UCSD-AML1 (cell line): ENCODE data around the gene SART1.

Source experiments
- DNase-seq: peaks from one replicate; lab custom pipeline; 2025; ENCODE audit not compliant: unreplicated experiment; lab: John Stamatoyannopoulos, UW

Gene SART1

DNA sequence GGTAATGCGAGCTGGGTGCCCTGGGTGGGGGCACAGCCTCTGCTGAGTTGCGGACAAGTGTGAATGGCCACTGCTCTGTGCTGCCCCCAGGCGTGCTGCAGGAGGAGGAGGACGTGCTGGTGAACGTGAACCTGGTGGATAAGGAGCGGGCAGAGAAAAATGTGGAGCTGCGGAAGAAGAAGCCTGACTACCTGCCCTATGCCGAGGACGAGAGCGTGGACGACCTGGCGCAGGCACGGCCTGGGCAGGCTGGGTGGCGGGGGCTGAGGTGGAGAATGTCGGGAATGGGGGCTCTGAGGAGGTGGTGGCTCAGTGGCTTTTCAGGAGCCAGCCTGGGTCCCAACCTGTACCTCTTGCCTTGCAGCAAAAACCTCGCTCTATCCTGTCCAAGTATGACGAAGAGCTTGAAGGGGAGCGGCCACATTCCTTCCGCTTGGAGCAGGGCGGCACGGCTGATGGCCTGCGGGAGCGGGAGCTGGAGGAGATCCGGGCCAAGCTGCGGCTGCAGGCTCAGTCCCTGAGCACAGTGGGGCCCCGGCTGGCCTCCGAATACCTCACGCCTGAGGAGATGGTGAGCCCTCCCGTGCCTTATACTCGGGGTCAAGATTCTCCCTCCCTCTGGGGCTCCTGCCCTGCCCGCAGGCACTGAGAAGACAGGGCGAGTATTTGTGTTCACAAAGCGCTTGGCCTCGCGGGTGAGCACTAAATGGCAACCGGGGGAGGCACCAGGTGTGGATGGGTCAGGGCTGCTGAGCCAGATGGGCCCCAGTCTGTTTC lies 4.6 kb downstream of the SART1 start:
- no peak for DNase-seq

DNA sequence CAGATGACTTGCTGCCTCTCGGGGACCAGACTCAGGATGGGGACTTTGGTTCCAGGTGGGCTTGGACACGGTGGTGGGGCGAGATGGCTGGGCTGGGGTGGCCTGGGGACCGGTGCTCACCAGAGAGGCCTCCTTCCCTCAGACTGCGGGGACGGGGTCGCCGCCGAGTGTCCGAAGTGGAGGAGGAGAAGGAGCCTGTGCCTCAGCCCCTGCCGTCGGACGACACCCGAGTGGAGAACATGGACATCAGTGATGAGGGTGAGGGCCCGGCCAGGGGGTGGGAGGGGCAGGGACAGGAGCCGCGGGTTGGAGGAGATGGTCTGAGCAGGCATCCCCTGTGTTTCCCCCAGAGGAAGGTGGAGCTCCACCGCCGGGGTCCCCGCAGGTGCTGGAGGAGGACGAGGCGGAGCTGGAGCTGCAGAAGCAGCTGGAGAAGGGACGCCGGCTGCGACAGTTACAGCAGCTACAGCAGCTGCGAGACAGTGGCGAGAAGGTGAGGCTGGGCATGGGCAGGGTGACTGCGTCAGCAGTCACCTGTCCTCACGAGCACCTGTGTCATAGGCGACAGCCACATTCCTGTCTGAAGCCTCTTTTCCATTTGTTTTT lies 5.9 kb downstream of the SART1 start:
- no peak for DNase-seq

DNA sequence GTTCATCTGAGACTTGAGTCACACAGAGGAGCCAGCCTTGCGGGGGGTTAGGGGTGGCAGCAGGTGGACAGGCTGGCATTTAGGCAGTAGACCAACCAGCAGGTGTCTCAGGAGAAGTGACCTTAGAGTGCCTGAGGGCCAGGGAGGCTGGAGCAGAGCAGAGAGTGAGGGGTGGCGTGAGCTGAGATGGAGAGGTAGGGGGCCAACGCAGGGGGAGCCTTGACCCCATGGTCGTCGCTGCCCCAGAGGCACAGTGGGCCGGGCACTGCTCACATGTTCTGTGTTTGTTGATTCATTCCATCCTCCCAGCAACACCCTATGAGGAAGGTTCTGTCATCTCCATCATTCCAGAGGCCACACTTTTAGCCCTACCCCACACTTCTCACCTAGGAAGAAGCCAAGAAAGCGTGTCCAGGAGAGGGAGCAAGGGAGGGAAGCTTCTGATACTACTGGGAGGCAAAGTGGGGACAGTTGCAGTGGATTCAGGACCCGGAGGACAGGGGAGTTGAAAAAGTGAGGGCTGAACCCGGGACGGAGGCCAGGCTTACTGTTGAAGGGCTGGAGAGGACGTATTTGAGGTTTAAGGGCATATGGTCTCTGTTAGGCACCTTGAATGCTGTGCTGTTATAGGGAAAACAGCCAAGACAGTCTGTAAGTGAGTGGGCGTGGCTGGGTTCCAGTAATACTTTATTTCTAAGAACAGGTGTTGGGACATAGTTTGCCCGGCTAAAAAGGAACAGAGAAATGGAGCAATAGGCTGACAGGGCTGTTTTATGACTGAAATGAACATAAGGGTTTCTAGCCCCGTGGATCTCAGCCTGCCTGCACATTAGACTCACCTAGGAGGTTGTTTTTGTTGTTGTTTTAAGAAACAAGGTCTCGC lies 7.3 kb downstream of the SART1 start:
- no peak for DNase-seq

DNA sequence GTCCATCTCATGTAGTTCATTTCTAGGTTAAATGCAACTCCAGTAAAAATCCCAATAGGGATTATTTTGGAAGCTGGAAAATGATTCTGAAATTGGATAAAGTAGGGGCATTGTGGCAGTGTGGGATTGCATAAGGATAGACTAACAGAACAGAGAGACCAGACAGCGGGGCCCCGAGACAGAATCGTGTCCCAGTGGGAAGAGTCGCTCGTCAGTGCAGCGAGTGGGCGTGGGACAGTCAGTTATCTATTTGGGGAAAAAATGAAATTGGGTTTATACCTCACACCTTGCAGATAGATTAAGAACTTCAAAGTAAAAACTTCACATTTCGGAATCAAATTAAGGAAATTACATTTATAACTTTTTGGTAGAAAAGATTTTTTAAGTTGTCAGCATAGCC lies 10.6 kb downstream of the SART1 start:
- DNase-seq, result no peak

DNA sequence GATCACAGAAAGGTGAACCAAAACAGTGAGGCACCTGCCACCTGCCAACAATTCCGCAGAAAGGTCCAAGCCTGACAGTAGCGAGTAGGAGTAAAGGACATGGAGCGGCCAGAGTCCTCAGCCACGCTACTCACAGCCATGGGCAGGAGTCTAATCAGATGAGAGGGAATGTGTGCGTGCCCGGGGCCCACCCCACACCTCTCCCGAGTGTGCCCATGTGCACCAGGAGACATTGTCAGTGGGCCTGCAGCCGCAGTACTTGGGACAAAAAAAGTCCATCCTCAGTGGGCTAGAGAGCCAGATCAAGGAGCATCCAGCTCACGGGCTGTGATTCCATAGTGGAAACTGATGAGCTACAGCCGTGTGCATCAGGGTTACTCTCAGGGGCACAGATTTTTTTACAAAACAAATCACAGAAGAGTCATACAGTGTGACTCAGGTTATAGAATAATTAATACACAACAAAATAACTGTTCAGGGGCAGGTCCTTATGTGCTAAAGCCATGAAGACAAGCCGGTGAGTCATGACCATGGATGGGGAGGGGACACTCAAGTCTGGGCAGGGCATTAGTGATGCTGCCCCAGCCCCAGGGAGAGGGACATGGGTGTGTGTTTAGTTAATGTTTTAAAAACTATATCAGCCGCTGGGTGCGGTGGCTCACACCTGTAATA lies 12.0 kb downstream of the SART1 start:
- DNase-seq, result no peak

DNA sequence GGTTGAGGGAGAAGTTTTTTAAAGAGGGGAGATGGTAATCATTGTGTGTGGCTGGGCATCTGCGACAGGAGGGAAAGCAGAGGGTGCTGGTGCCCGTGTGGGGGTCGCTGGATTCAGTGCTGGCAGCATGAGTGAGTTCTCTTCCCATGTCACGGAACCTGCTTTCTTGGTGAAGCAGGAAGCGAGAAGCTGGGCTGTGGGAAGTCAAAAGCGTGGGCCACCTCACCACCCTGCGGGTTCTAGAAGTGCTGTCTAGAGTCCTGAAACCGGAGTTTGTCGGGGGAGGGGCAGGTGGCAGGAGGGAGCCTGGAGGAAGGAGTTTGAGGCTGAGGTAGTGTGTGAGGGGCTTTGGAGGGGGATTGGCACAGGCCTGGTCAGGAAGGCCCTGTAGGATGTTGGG lies 14.2 kb downstream of the SART1 start:
- no peak for DNase-seq

DNA sequence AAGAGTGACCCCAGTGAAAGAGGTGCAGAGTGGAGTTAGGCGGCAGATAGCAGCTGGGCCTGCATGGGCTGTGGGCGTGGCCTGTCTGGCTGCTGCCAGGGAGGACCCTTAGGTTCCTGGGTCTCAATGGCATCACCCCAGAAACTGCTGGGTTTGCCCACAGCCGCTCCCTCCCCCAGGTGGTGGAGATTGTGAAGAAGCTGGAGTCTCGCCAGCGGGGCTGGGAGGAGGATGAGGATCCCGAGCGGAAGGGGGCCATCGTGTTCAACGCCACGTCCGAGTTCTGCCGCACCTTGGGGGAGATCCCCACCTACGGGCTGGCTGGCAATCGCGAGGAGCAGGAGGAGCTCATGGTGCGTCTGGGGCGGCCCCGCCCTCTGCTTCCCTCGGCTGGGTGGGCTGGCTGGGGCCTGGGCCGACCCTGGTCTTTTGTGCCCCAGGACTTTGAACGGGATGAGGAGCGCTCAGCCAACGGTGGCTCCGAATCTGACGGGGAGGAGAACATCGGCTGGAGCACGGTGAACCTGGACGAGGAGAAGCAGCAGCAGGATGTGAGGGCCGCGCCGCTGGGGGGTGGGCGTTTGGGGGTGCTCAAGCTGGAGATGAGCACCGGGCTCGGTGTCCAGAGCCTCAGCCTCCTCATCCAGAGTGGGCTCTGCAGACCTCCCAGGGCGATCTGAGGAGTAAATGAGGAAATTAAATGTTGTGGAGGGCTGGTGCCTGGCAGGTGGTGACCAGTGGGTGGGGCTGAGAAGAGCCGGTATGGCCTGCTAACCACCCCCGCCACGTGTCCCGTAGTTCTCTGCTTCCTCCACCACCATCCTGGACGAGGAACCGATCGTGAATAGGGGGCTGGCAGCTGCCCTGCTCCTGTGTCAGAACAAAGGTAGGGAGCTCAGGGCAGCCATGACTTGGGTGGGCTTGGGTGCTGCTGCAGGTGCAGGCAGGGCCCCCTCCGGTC lies 15.0 kb downstream of the SART1 start:
- DNase-seq, result no peak

DNA sequence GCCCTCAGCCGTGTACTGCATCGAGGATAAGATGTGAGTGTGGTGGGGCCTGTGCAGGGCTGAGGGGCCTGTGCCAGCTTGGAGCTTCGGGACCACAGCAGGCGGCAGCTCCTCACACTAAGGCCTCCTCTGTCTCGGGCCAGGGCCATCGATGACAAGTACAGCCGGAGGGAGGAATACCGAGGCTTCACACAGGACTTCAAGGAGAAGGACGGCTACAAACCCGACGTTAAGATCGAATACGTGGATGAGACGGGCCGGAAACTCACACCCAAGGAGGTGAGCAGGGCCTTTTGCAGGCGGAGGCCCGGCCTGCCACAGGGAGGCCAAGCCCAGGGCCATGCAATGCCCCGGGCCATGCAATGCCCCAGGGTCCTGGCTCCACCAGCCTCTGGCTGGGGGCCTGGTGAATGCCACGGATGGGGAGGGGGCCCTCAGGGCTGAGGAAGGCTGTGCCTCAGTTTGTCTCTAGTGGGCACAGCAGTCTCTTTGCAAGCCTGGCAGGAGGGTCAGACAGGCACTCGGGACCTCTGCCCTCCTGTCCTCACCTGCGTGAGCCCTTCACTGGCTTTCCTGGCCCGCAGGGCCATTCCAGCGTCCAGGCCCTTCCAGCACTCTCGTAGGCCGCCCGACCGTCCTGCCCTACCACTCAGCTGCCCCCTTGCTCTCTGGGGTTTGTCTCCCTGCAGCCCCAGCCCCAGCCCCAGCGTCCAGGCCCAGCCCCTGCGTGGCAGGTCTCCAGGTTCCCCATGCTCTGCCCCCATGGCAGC lies 16.3 kb downstream of the SART1 start:
- no peak for DNase-seq

DNA sequence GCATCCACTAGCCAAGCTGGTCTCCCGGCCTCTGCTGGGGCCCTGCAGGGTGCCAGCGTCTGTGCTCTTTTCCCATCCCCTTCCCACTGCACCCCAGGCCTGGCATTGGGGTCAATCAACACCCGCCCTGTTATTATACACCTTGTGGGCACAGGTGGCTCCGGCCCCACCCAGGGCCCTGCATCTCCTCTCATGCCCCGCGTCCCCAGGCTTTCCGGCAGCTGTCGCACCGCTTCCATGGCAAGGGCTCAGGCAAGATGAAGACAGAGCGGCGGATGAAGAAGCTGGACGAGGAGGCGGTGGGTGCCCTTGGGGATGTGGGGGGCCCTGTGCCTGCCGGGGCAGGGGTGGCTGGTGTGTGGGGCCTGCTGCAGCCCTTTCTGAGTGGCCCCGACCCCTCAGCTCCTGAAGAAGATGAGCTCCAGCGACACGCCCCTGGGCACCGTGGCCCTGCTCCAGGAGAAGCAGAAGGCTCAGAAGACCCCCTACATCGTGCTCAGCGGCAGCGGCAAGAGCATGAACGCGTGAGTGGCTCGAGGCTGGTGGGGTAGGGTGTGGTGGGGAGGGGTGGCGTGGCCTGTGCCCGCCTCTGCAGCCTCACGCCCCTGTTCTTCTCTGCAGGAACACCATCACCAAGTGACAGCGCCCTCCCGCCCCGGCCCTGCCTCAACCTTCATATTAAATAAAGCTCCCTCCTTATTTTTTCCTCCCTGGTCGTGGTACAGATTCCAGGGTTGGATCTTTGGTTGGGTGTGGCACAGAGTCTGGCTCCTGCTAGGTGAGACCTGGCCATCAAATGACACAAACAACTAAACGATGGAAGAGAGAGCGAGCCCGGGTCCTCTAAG lies 17.1 kb downstream of the SART1 start:
- no peak for DNase-seq

DNA sequence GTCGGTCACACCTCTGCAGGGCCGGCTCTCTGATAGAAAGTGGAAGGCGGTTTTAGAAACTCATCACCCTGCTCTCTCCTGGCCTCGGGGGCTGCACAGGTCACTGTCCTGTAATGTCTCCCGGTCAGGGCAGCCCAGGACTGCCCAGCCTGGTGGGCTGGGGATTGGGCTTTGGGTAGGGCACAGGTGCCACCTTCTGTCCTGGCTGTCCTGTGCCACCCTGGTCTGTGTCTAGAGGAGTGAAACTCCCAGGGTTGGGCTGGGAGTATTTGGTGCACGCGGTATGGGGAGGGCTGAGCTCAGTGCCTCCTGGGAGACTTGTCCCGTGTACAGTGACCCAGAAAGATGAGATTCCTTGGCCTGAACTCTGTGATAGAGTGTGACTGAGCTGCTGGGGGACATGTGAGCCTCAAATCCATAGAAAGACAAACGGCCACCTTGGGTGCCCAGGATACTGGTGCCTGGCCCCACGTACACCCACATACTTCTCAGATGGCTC lies 17.8 kb downstream of the SART1 start:
- no peak for DNase-seq

DNA sequence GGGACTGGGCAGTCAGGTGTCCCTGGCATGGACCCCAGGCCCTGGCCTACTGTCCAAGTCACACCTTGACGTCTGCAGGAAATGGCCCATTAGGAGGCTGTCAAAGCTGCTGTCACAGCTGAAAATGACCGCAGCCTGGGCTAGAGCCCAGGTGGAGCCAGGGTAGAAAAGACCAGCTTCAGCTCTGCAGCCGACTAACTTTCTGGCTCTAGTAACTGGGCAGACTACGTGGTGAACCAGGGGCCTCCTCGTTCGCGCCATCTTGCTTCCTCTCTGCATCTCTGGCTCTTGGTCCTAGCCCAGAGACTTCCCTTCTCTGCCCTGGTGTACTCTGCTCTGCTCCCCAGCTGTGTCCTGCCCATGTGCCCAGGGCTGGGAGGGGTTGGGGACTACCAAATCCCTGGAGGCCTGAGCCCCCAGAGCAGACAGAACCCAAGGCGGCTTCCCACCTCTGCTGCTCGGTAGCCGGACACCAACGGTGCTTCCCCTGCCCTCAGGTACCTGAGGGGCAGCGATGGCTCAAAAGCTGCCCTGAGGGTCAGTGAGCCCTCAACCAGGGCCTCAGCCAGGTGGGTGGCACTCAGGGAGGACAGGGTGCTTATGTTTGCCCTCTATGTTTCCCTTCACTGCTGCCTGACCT lies 19.7 kb downstream of the SART1 start:
- DNase-seq, result no peak

DNA sequence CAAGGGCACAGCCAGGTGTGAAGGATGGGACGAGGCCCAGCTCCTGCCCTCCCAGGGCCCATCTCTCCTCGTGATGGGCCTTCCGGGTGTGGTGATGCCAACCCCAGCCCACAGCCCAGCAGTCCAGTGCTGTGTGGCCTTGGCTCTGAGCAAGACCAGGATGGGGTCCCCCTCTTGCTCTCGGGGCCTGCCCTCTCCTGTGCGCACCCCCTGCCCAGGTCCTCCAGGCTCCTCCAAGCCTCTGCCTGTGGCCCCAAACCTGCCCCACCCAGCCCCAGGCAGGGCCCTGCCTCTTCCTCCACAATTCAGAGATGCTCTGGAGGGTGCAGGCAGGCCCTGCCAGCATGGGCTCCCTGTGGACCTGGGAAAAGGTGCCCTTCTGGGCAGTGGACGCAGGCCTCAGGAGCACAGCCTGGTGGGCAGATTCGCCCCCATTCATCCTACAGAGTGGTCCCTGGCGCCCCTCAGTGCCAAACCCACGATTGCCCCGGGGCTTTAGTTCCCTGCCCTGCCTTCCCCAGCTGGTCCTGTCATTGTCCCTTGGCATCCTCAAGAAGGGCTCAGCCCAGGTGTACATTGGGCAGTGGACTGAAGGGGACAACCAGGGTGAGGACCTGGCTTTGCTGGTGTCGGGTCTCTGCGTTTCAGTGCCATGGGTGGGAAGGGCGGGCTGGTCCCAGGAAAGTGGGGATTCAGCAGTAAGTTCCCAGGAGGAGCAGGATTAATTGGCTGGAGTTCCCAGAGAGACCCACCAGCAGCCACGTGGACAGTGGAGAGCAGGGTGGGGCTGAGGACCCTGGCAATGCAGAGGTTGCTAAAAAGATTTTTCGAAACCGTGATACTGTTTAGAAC lies 20.7 kb downstream of the SART1 start:
- DNase-seq, result no peak

DNA sequence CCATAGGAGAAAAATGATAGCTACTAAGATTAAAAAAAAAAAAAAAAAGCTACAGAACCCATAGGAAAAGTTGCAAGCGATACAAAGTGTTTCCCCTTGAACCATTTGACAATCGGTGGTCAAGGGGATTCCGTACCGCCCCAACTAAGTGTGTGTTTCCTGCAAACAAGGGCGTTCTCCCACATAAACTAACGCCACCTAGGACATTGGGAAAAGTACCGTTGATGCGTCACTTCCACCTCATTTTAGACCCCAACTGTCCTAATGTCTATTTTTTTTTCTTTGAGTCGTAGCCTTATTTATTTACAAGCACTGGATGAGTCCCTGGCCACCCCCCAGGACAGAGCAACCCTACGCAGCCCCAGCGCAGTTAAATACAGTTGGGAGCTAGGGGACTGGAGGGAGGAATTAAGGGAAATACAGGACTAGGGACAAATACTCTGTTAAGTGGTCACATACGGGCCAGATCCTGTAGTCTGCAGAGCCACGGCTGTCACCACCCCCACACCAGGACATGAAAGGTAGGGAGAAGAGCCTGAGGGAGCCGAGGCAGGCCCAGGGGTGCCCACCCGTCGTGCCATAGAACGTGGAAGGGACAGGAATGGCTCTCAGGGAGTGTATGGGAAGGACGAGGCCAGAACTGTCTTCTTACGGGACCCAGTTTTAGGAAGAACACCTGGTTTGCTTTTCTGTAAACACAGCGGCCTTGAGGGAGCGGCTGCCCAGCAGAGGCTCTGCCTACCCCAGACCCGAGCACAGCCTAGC lies 21.5 kb downstream of the SART1 start:
- DNase-seq, result no peak

DNA sequence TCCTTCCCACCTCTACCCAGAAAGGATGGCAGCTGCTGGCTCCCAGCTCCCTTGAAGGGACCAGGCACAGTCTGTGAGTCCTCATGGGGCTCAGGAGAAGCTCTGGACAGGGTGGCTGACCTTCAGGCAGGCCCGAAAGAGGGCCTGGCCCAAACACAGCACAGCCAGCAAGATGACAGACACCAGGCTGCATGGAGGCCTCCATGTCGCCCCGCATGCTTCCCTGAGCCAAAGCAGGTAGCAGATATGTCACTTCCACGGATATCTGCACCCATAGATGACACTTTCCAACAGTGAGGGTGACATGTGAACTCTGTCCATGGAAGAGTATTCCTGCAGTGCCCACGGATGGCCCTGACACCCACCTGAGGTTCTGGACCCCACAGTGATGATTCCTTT lies 22.1 kb downstream of the SART1 start:
- DNase-seq, result no peak

DNA sequence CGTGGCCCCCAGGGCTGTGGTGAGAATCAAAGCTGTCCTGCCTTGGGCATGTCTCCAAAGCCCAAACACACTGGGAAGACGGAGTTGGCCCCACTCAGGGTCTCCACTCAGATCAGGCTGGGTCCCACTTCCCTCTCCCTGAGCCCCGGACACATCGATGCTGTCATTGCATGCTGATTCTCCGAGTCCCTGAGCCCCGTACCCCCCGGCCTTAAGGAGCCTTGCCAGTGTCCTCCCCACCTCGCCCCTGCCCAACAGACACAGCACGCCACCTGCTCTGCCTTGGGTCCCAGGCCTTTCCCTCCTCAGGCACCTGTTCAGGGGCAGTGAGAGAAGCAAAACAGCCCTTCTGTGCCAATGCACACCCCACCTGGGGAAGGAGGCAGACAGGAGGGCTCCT lies 25.8 kb downstream of the SART1 start:
- no peak for DNase-seq
